B cell (primary cell): Measurements from ENCODE around the gene RIN2. TPM values are rescaled to one million over a fixed set of nuclear protein-coding genes. Genes with fewer than 3 reads are reported as not detected.

Source experiments
- ATAC-seq: fragments of 200-7000 bp; cut with Tn5 transposase; one replicate; pipeline ENCODE4 v1.10.0; 2021; ENCODE audit warnings: low read depth, mild to moderate bottlenecking, moderate number of reproducible peaks, moderate library complexity
- CTCF ChIA-PET: fragments of 350-600 bp; sonication (Branson Sonifier 250); formaldehyde crosslinking; loops from one replicate; lab custom pipeline; 2021; ENCODE audit warnings: antibody characterized with exemption, inconsistent platforms; lab: Charles Lee
- POLR2A ChIA-PET: fragments of 350-600 bp; sonication (Branson Sonifier 250); formaldehyde crosslinking; loops from one replicate; lab custom pipeline; 2021; ENCODE audit warnings: antibody characterized with exemption; lab: Charles Lee
- DNase-seq: peaks from one replicate; pipeline ENCODE4 v3.0.0; 2013
- H2AFZ ChIP-seq: 2 replicates; pipeline ENCODE4 v1.6.1; 2012; ENCODE audit warnings: mild to moderate bottlenecking, low read depth, low read length; ENCODE audit not compliant: insufficient read depth, poor library complexity, severe bottlenecking
- H3K27ac ChIP-seq, 2 donors: 1 replicate in 1 of 2; 2 replicates in 1 of 2; pipeline ENCODE4 v1.5.1; 2012 to 2013; ENCODE audit warnings: low read length in 2 of 2, mild to moderate bottlenecking in 2 of 2, moderate library complexity in 1 of 2
- H3K27me3 ChIP-seq, 4 experiments: fragments of 200-600 bp in 1 of 4; sonication (generic) in 1 of 4; replicated peaks in 1 of 4; 1 replicate in 2 of 4; 2 replicates in 2 of 4; pipeline versions ENCODE4 v1.6.1 to v1.7.0; 2013 to 2016; ENCODE audit warnings: low read length in 3 of 4, mild to moderate bottlenecking in 2 of 4, mixed read lengths in 1 of 4, moderate library complexity in 1 of 4; ENCODE audit not compliant: insufficient read depth in 4 of 4, control insufficient read depth in 3 of 4; ENCODE audit errors: control extremely low read depth in 1 of 4
- H3K36me3 ChIP-seq, 2 experiments: replicated peaks in 1 of 2; 1 replicate in 1 of 2; 2 replicates in 1 of 2; pipeline versions ENCODE4 v1.6.1 to v1.7.1; 2013; ENCODE audit warnings: low read length in 1 of 2; ENCODE audit not compliant: insufficient read depth in 2 of 2, control insufficient read depth in 1 of 2; ENCODE audit errors: control extremely low read depth in 1 of 2, extremely low read depth in 1 of 2
- H3K4me1 ChIP-seq, 2 donors: fragments of 200-600 bp in 1 of 2; sonication (generic) in 1 of 2; 1 replicate in 1 of 2; 2 replicates in 1 of 2; pipeline versions ENCODE4 v1.5.1 to v1.6.1; 2013 to 2017; ENCODE audit warnings: low read length in 2 of 2; ENCODE audit not compliant: control insufficient read depth in 2 of 2, insufficient read depth in 2 of 2
- H3K4me2 ChIP-seq: replicated peaks from 2 replicates; pipeline ENCODE3; 2012; ENCODE audit warnings: mild to moderate bottlenecking, low read depth, low read length; ENCODE audit not compliant: poor library complexity, severe bottlenecking
- H3K4me3 ChIP-seq, 5 experiments: fragments of 200-600 bp in 1 of 5; sonication (generic) in 1 of 5; 1 replicate in 3 of 5; 2 replicates in 2 of 5; pipeline versions ENCODE4 v1.5.1 to v1.7.0; 2011 to 2016; ENCODE audit warnings: low read length in 4 of 5, mild to moderate bottlenecking in 4 of 5, low read depth in 2 of 5, control low read depth in 1 of 5, moderate library complexity in 1 of 5; ENCODE audit not compliant: insufficient read depth in 1 of 5; ENCODE audit errors: control extremely low read depth in 1 of 5, extremely low read depth in 1 of 5
- H3K79me2 ChIP-seq: fragments of 200-600 bp; sonication (generic); one replicate; pipeline ENCODE4 v1.6.0; 2016; ENCODE audit warnings: low read length; ENCODE audit not compliant: control insufficient read depth, insufficient read depth
- H3K9ac ChIP-seq: fragments of 200-600 bp; sonication (generic); 2 replicates; pipeline ENCODE4 v1.6.1; 2017; ENCODE audit warnings: mild to moderate bottlenecking, low read length, moderate library complexity
- H3K9me3 ChIP-seq, 3 donors: one replicate each; pipeline versions ENCODE4 v1.6.1 to v1.7.1; 2013; ENCODE audit warnings: low read length in 2 of 3; ENCODE audit not compliant: control insufficient read depth in 2 of 3, insufficient read depth in 1 of 3; ENCODE audit errors: control extremely low read depth in 1 of 3
- H4K20me1 ChIP-seq: 2 replicates; pipeline ENCODE4 v1.6.0; 2012; ENCODE audit warnings: mild to moderate bottlenecking, low read length; ENCODE audit not compliant: insufficient read depth, control insufficient read depth, poor library complexity, severe bottlenecking
- H3K27ac Mint-ChIP-seq: one replicate; pipeline ENCODE4 v1.8.0; 2021; ENCODE audit warnings: mixed read lengths
- H3K27me3 Mint-ChIP-seq: one replicate; pipeline ENCODE4 v1.8.0; 2021; ENCODE audit warnings: mixed read lengths
- H3K4me1 Mint-ChIP-seq: one replicate; pipeline ENCODE4 v1.8.0; 2021; ENCODE audit warnings: mixed read lengths
- H3K4me3 Mint-ChIP-seq: one replicate; pipeline ENCODE4 v1.8.0; 2021; ENCODE audit warnings: mixed read lengths
- H3K9me3 Mint-ChIP-seq: one replicate; pipeline ENCODE4 v1.8.0; 2022; ENCODE audit warnings: mixed read lengths; ENCODE audit not compliant: insufficient read depth
- EZH2 ChIP-seq: IDR thresholded peaks from 2 replicates; pipeline ENCODE4 v1.6.1; 2012; ENCODE audit warnings: borderline replicate concordance, low read depth, mild to moderate bottlenecking, moderate library complexity, low read length; ENCODE audit not compliant: insufficient read depth, poor library complexity, severe bottlenecking
- WGBS: methylation state at CpG from one replicate; pipeline ENCODE4 v1.1.5; 2013; ENCODE audit warnings: missing lambda C conversion rate; ENCODE audit not compliant: insufficient coverage; 5-methylcytosine and 5-hydroxymethylcytosine counted together
- intact Hi-C: fragments of 100-400 bp; cut with micrococcal nuclease; formaldehyde crosslinking; loops from one replicate; pipeline ENCODE4 v1.10.0; 2022
- polyA plus RNA-seq: library from polyadenylated mRNA; depleted of rRNA; stranded (reverse); fragments of >200 nt; gene quantifications from 2 replicates; pipeline ENCODE4 v1.2.3, GENCODE V29; 2012
- total RNA-seq, 2 donors: library from RNA; stranded (reverse); fragments of 120-200 nt in 1 of 2; gene quantifications; 1 replicate in 1 of 2; 2 replicates in 1 of 2; pipeline versions ENCODE4 v1.2.3 to v1.2.4, GENCODE V29; 2013 to 2022
- TF ChIP-seq, protein P1 (sequence below): fragments of 200-600 bp; IDR thresholded peaks from one replicate; pipeline ENCODE4 v1.8.0; 2022; ENCODE audit warnings: antibody characterized with exemption, mild to moderate bottlenecking

The RIN2 gene
- total and polyA plus RNA-seq, 2 donors (not counting 1 experiment from before 2014, with no cell fraction given): 0.15 to 0.32 TPM

DNA sequence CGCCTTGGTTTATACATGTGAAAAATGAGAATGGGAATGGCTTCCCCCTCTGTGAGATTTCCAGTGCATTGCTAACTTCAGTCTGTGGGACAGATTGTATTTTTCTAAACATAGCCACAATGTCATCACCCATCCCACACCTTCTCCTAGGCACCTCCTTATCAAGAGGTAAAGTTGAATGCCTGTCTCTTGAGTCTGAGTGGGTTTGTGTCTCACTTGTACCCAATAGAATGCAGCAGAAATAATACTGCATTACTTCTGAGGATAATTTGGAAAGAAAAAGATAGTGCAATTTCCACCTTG, 27.9 kb downstream of the RIN2 start:
- TF ChIP-seq, protein P1, sequence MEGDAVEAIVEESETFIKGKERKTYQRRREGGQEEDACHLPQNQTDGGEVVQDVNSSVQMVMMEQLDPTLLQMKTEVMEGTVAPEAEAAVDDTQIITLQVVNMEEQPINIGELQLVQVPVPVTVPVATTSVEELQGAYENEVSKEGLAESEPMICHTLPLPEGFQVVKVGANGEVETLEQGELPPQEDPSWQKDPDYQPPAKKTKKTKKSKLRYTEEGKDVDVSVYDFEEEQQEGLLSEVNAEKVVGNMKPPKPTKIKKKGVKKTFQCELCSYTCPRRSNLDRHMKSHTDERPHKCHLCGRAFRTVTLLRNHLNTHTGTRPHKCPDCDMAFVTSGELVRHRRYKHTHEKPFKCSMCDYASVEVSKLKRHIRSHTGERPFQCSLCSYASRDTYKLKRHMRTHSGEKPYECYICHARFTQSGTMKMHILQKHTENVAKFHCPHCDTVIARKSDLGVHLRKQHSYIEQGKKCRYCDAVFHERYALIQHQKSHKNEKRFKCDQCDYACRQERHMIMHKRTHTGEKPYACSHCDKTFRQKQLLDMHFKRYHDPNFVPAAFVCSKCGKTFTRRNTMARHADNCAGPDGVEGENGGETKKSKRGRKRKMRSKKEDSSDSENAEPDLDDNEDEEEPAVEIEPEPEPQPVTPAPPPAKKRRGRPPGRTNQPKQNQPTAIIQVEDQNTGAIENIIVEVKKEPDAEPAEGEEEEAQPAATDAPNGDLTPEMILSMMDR: no peak
- no peak for TF ChIP-seq EZH2
- Histone ChIP-seq H2AFZ (no peak overlapping the region), H3K79me2 (no peaks in the 10 kb centered on the region), H3K4me1 (peaks cover 7% of the 10 kb centered on the region in 2 donors), H3K4me2 (no peak overlapping the region), H3K9me3 (peaks cover 0 to 5% (median 3%) of the 10 kb centered on the region in 3 donors), H3K27ac (no peak overlapping the region), H3K27me3 (no peaks in the 10 kb centered on the region), H4K20me1 (no peaks in the 10 kb centered on the region), H3K36me3 (no peaks in the 10 kb centered on the region), H3K9ac (no peak overlapping the region), H3K4me3 (no peak overlapping the region)
- Mint-ChIP-seq H3K9me3 (peaks cover 4% of the 10 kb centered on the region), H3K27me3 (peaks cover 5% of the 10 kb centered on the region), H3K4me3 (no peak overlapping the region), H3K4me1 (peaks cover 8% of the 10 kb centered on the region), H3K27ac (no peak overlapping the region)
- ChIA-PET CTCF (interaction anchor here (1.1 to 6.8 kb wide), 14 partner anchors 11 to 211 kb away, joined by 3 to 60 read pairs (median 6); no protein-coding TSS in a partner anchor), POLR2A (no interaction called here)
- no CpG with 5 or more reads among the region's 1 CpG for WGBS
- ATAC-seq: no peak
- intact Hi-C loops: loop anchor here (1.0 kb wide), 3 partner anchors 42 to 117 kb away; no protein-coding TSS in a partner anchor
- no peak for DNase-seq

DNA sequence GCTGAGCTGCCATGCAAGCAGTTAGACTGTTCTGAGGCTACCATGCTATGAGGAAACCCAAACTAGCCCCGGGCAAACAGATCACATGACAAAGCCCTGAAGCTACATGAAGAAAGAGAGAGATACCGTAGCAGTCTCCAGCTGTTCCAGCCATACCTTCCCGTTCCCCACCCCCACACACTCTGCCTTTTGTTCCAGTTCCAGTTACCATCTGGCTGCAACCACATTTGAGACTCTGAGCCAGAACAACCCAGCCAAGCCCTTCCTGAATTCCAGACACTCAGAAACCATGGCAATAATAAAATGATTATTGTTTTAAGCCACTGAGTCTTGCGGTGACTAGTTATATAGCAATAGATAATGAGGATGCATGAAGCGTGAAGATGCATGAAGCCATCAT, 28.3 kb downstream of the RIN2 start:
- Mint-ChIP-seq H3K4me1 (peaks cover 8% of the 10 kb centered on the region), H3K9me3 (peaks cover 4% of the 10 kb centered on the region), H3K27ac (no peak overlapping the region), H3K27me3 (peaks cover 5% of the 10 kb centered on the region), H3K4me3 (no peak overlapping the region)
- 85% methylated on average over 4 of the region's 5 CpGs for WGBS
- Histone ChIP-seq H3K9ac (no peak overlapping the region), H3K4me3 (no peak overlapping the region), H4K20me1 (no peaks in the 10 kb centered on the region), H3K27ac (no peak overlapping the region), H2AFZ (no peak overlapping the region), H3K36me3 (no peaks in the 10 kb centered on the region), H3K9me3 (peaks cover 0 to 5% (median 3%) of the 10 kb centered on the region in 3 donors), H3K79me2 (no peaks in the 10 kb centered on the region), H3K4me1 (peaks cover 6 to 7% of the 10 kb centered on the region in 2 donors), H3K4me2 (no peak overlapping the region), H3K27me3 (no peaks in the 10 kb centered on the region)
- intact Hi-C loops: no loop called here
- ChIA-PET POLR2A (no interaction called here), CTCF (interaction anchor here (0.9 to 6.8 kb wide), 10 partner anchors 14 to 210 kb away, joined by 3 to 60 read pairs (median 5); no protein-coding TSS in a partner anchor)
- DNase-seq (no peak), ATAC-seq (no peak)
- TF ChIP-seq, protein P1: no peak
- no peak for TF ChIP-seq EZH2
